Pancreas (tissue), 10 donors: ENCODE measurements around the gene PSTPIP1. TPM values are rescaled to one million over a fixed set of nuclear protein-coding genes. Genes with fewer than 3 reads are reported as not detected.

ENCODE experiments used
- ATAC-seq, 4 donors: fragments of 200-7000 bp; cut with Tn5 transposase; one replicate each; pipeline versions ENCODE4 v1.8.0 to v1.9.1; 2020; ENCODE audit warnings: mild to moderate bottlenecking in 4 of 4, moderate library complexity in 4 of 4
- DNase-seq, 6 donors: peaks; one replicate each; pipeline ENCODE4 v3.0.0-alpha.2; 2020
- FAIRE-seq: peaks from 2 replicates; lab custom pipeline; 2012; peaks lifted over from hg19 to GRCh38; lab: Jason Lieb, UNC
- H3K27ac ChIP-seq, 4 donors: fragments of 200-600 bp; sonication (generic); 1 replicate in 3 of 4; 2 replicates in 1 of 4; pipeline versions ENCODE4 v1.5.0 to v1.8.0; 2020
- H3K27me3 ChIP-seq, 4 donors: fragments of 200-600 bp; one replicate each; pipeline ENCODE4 v1.8.0; 2021
- H3K36me3 ChIP-seq, 3 donors: fragments of 200-600 bp; sonication (generic) in 1 of 3; one replicate each; pipeline versions ENCODE4 v1.5.0 to v1.8.0; 2020 to 2021
- H3K4me1 ChIP-seq, 3 donors: fragments of 200-600 bp; one replicate each; pipeline ENCODE4 v1.8.0; 2021
- H3K4me3 ChIP-seq, 4 donors: fragments of 200-600 bp; sonication (generic) in 2 of 4; one replicate each; pipeline versions ENCODE4 v1.5.0 to v1.8.0; 2020 to 2021
- H3K9me3 ChIP-seq, 4 donors: fragments of 200-600 bp; one replicate each; pipeline ENCODE4 v1.8.0; 2021
- WGBS, 2 donors: extraction: QIAGEN DNeasy Blood & Tissue Kit; methylation state at CpG; one replicate each; pipeline ENCODE4 v1.1.7; 2013; 5-methylcytosine and 5-hydroxymethylcytosine counted together
- intact Hi-C, 3 donors: fragments of 100-400 bp; cut with DNase I; formaldehyde crosslinking; loops; one replicate each; pipeline versions ENCODE4 v1.11.1 to v1.14.2; 2022
- polyA plus RNA-seq, 2 donors: library from polyadenylated mRNA; stranded (reverse); fragments of 200-250 nt; gene quantifications; one replicate each; pipeline ENCODE4 v1.2.3, GENCODE V29; 2013
- total RNA-seq, 6 donors: library from RNA; stranded (reverse); fragmentation: NEBNext Ultra II Directional in 4 of 6; extraction: Animal tissue kit (Norgen Biotek cat#: 25700) in 4 of 6; gene quantifications; one replicate each; pipeline versions ENCODE4 v1.2.1 to v1.2.4, GENCODE V29; 2021 to 2023
- TF ChIP-seq, protein P1 (sequence below), 4 donors: fragments of 200-600 bp; sonication (generic) in 3 of 4; IDR thresholded peaks; one replicate each; pipeline versions ENCODE4 v1.5.0 to v1.8.0; 2021; ENCODE audit warnings: antibody characterized with exemption in 4 of 4
- donor health status: healthy with polysubstance abuse.
- donor health status: DM: no; HTN: no; CAD: no; lungs with moderate emphysema.
- donor health status: DM: no; HTN: no; CAD: no.
- donor health status: control.
- donor health status: control.
- donor health status: Bipolar disorder and iron deficiency.
- donor health status: DM: yes; HTN: yes; CAD: no.
- donor health status: DM: no; HTN: no; CAD: no.
- donor health status: DM: no; HTN: no; CAD: no.
- donor health status: DM: yes; HTN: yes; CAD: no.

Gene PSTPIP1
- total and polyA plus RNA-seq, 8 donors = 0.83 to 6.2 (median 3.6) TPM; not detected in 1

DNA sequence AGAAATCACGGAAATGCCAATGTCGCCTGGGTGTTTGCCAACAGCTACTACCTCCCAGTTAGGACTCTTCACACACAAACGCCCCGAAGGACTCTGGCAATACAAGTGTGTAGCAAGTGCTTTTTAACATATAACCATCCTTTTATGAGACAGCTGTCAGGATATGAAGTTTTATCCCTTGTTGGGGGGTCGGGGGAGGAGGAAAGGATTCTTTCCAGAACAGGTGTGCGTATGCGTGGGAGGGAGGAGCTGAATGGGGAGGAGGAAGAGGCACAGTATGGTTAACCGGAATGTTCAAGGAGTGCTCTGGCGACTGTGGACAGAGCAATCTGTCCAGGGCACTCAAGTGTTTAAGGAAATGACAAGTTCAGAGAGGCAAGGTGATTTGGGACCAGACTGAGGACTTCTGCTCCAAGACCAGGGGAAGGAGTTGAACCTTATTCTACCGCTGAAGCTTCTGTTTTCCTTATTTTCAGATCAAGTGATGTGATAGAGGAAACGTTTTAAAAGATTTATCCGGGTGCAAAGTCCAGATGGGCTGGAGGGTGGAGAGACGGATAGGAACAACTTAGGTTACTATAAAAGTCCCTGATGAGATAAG, 74.7 kb downstream of the PSTPIP1 start:
- peak overlapping the region; percentile 78 to 94 (median 90) for H3K27ac ChIP-seq
- WGBS, 2 donors = 1 to 6% methylated on average over 13 of the region's 13 CpGs

DNA sequence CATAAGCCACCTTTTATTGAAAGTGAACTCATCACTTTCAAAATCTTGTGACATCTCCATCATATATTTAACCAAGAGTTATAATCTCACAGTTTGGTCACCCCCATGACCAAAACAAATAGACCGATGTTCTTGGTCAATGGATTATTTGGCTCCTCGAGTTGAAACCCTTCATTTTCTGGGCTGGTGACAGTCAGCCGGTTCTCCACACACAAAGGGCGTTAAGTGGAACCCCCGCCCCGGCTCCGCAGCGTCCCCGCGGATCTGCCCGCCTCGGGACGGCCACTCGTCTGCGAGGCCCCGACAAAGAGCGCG, 75.2 kb downstream of the PSTPIP1 start:
- intact Hi-C loops = no loop called here
- H3K36me3 ChIP-seq = no peaks in the 10 kb centered on the region
- TF ChIP-seq, protein P1, sequence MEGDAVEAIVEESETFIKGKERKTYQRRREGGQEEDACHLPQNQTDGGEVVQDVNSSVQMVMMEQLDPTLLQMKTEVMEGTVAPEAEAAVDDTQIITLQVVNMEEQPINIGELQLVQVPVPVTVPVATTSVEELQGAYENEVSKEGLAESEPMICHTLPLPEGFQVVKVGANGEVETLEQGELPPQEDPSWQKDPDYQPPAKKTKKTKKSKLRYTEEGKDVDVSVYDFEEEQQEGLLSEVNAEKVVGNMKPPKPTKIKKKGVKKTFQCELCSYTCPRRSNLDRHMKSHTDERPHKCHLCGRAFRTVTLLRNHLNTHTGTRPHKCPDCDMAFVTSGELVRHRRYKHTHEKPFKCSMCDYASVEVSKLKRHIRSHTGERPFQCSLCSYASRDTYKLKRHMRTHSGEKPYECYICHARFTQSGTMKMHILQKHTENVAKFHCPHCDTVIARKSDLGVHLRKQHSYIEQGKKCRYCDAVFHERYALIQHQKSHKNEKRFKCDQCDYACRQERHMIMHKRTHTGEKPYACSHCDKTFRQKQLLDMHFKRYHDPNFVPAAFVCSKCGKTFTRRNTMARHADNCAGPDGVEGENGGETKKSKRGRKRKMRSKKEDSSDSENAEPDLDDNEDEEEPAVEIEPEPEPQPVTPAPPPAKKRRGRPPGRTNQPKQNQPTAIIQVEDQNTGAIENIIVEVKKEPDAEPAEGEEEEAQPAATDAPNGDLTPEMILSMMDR (IDR thresholded peaks at IDR 0.05) = no peak
- DNase-seq (no peak), FAIRE-seq (no peak), ATAC-seq (no peak)
- H3K4me3 ChIP-seq = peak overlapping the region; percentile 74 to 89 (median 82)
- H3K27me3 ChIP-seq = no peaks in the 10 kb centered on the region
- peaks cover 30 to 40% (median 39%) of the 10 kb centered on the region in 3 donors for H3K4me1 ChIP-seq
- no peaks in the 10 kb centered on the region for H3K9me3 ChIP-seq
- H3K27ac ChIP-seq = peak overlapping the region; percentile 78 to 94 (median 90)
- 0 to 1% methylated on average over 18 of the region's 18 CpGs for WGBS, 2 donors

More for the DNA sequence above, 74.7 kb downstream of the PSTPIP1 start:
- Histone ChIP-seq H3K4me3 (peak overlapping the region; percentile 74 to 89 (median 82)), H3K4me1 (peaks cover 34 to 45% (median 44%) of the 10 kb centered on the region in 3 donors), H3K36me3 (no peaks in the 10 kb centered on the region), H3K9me3 (no peaks in the 10 kb centered on the region), H3K27me3 (no peaks in the 10 kb centered on the region)
- TF ChIP-seq, protein P1 (IDR thresholded peaks at IDR 0.05) = no peak
- FAIRE-seq (no peak), ATAC-seq (peak; percentile 18 to 45 (median 34)), DNase-seq (peak in 3 of 6 donors; percentile 28 to 61 (median 50))
- intact Hi-C loops = no loop called here

DNA sequence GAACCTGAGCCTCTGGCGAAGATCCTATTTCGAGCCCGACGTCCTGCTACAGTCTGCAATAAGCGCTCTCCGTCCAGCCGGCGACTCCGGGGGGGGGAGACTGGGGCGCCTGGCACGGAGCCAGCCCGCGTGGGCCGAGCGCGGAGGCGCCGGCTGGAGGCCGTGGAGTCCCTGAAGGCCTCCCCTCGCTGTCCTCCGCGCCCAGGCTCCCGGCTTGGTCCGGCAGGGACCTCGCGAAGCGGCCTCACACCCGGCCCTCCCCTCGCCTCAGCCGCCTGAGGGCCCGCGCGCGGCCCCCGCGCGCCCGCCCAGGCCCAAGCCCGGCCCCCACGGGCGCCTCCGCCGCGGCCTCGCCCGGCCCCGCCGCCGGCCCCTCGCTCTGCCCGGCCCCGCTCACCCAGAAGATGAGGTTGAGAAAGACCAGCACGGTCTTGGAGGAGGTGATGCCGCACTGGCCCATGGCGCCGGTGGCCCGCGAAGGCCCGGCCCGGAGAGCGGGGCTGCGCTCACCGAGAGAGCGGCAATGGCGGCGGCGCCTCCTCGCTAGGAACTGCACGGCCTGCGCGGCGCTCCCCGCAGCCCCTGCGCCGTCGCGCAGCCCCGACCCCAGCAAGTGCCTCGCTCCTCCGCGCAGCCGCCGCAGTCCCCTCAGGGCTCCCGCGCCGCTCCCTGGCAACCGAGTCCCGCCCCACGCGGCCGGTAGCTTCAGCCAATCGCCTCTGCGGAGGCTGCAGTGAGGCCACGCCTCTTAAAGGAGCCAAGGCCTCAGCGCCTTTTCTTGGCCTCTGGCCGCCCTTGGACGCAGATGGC, 75.8 kb downstream of the PSTPIP1 start, which contains the start of gene TSPAN3:
TSS of gene TSPAN3 (minus strand) at position 615 of the 810 bp plus-strand sequence. CDS start at position 460, 155 bp downstream.
- intact Hi-C loops = no loop called here
- H3K36me3 ChIP-seq = no peaks in the 10 kb centered on the region
- DNase-seq (peak; percentile 91 to 97 (median 94)), FAIRE-seq (no peak), ATAC-seq (peak; percentile 86 to 94 (median 91))
- peak within 1 kb of the TSS; percentile 78 to 94 (median 90) for H3K27ac ChIP-seq
- peaks cover 27 to 37% (median 34%) of the 10 kb centered on the region in 3 donors for H3K4me1 ChIP-seq
- no peaks in the 10 kb centered on the region for H3K27me3 ChIP-seq
- H3K9me3 ChIP-seq = no peaks in the 10 kb centered on the region
- 0 to 1% methylated on average over 54 to 97 of the region's 97 CpGs for WGBS, 2 donors
- peak within 1 kb of the TSS; percentile 74 to 89 (median 82) for H3K4me3 ChIP-seq
- TF ChIP-seq, protein P1 (IDR thresholded peaks at IDR 0.05) = no peak

DNA sequence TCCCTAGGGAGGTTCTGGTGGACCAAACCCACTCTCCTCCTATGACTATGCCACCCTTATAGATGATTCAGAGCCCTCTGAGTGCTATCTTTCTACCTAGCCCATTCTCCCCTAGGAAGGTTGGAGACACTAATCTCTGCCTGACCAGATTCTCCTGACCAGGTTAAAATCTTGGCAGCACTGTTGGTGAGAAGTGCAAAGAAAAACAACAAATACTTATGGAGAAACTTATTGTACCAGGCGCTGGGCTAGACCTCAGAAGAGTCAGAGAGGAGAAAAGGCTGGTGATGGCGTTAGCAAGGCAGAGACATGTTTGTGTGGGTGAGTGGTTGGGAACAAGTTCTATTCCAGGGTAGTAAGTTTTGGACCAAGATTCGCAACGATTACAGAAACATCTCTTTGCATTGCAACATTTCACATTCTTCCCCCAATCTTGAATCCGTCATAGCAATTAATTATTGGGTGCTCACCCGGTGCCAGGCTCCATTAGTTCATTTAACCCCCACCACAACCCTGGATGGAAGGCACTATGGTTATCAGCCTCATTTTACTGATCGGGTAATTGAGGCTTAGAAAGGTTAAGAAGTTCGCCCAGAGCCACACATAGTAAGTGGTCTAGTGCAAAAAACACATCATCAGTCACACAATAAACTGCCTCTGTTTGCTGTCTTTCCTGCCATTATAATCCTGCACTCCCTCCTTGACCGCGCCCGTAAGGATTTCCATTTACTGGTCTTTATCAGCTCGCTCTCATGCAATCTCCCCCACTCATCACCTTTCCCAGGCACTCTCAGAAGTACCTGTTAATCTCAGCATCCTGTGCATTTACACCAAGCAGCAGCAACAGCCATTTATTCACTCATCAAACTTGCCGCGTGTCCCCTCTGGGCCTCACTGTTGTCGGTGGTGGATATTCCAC, 76.6 kb downstream of the PSTPIP1 start:
- peak overlapping the region; percentile 78 to 94 (median 90) for H3K27ac ChIP-seq
- intact Hi-C loops = no loop called here
- WGBS, 2 donors = 73 to 79% methylated on average over 15 of the region's 15 CpGs
- H3K27me3 ChIP-seq = no peaks in the 10 kb centered on the region
- TF ChIP-seq, protein P1 (IDR thresholded peaks at IDR 0.05) = no peak
- peak overlapping the region in 2 of 4 donors; percentile 88 to 89 for H3K4me3 ChIP-seq
- no peaks in the 10 kb centered on the region for H3K9me3 ChIP-seq
- no peak for FAIRE-seq
- no peak for DNase-seq
- H3K36me3 ChIP-seq = no peaks in the 10 kb centered on the region
- no peak for ATAC-seq
- H3K4me1 ChIP-seq = peaks cover 20 to 28% (median 25%) of the 10 kb centered on the region in 3 donors
